Measurements from ENCODE around the gene NRROS.

DNA sequence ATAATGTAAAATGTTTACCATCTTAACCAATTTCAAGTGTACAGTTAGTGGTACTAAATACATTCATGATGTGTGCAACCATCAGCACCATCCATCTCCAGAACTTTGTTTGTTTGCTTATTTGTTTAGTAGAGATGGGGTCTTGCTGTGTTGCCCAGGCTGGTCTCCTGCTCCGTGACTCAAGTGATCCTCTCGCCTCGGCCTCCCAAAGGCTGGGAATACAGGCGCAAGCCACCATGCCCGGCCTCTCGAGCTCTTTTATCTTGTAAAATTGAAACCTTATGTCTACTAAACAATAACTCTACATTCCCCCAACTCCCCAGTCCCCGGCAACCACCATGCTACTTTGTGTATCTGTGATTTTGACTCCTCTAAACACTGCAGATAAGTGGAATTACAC lies 39.1 kb upstream of the NRROS start:
- no peak for TF ChIP-seq CTCF (IDR thresholded peaks at IDR 0.05)
- TF ChIP-seq POLR2A (IDR thresholded peaks at IDR 0.05): no peak

All from adrenal gland (tissue), 5 donors.